HCT116 (cell line): ENCODE results near the gene FAM199X. TPM values are rescaled to one million over a fixed set of nuclear protein-coding genes. Genes with fewer than 3 reads are reported as not detected.

Experiments used
- ATAC-seq: fragments of 200-7000 bp; cut with Tn5 transposase; 2 replicates; pipeline ENCODE4 v1.9.1; 2020; ENCODE audit warnings: mild to moderate bottlenecking, moderate library complexity
- BruUV-seq: library from RNA; stranded (reverse); fragments of 400-500 nt; replicated peaks from 2 replicates; lab custom pipeline; 2021; lab: Mats Ljungman, UMichigan
- CTCF ChIA-PET: fragments of 300-600 bp; sonication (Branson Sonifier 250); formaldehyde crosslinking; loops from one replicate; lab custom pipeline; 2021; ENCODE audit warnings: antibody characterized with exemption; lab: Charles Lee
- POLR2A ChIA-PET: fragments of 300-600, 350-600 bp; sonication (Branson Sonifier 250); formaldehyde crosslinking; loops from one replicate; lab custom pipeline; 2021; ENCODE audit warnings: antibody characterized with exemption; lab: Charles Lee
- RAD21 ChIA-PET, 2 experiments: fragments of 300-600 bp; sonication (Branson Sonifier 250); formaldehyde crosslinking; loops; one replicate each; lab custom pipeline; 2023; ENCODE audit warnings: low total read pairs in 2 of 2; ENCODE audit not compliant: uncharacterized antibody in 2 of 2, unreplicated experiment in 2 of 2, low non-redundant PET in 1 of 2; lab: Charles Lee
- DNase-seq: peaks from one replicate; pipeline ENCODE4 v3.0.0-alpha.2; 2010; ENCODE audit warnings: low read depth, low spot score
- H2AFZ ChIP-seq: fragments of 200-600 bp; shearing (Covaris generic), sonication (generic); 2 replicates; pipeline ENCODE4 v1.6.1; 2017; ENCODE audit warnings: low read depth, mixed run types, mixed read lengths, antibody characterized with exemption, low read length; ENCODE audit not compliant: poor library complexity, severe bottlenecking
- H3K27ac ChIP-seq: 2 replicates; pipeline ENCODE4 v1.5.1; 2012; ENCODE audit warnings: low read depth, low read length
- H3K27me3 ChIP-seq: fragments of 200-600 bp; sonication (generic); 2 replicates; pipeline ENCODE4 v1.6.1; 2016; ENCODE audit warnings: mixed run types, low read length, mixed read lengths; ENCODE audit not compliant: insufficient read depth
- H3K36me3 ChIP-seq, 2 experiments: fragments of 200-500 bp in 1 of 2; fragments of 200-600 bp in 1 of 2; sonication (Bioruptor generic) in 1 of 2; sonication (generic) in 1 of 2; 2 replicates each; pipeline versions ENCODE4 v1.5.1 to v1.6.1; 2014 to 2016; ENCODE audit warnings: low read length in 2 of 2, inconsistent platforms in 1 of 2, mixed read lengths in 1 of 2, mixed run types in 1 of 2; ENCODE audit not compliant: insufficient read depth in 2 of 2, control insufficient read depth in 1 of 2
- H3K4me1 ChIP-seq, 2 experiments: fragments of 200-600 bp in 1 of 2; sonication (generic) in 1 of 2; 2 replicates each; pipeline versions ENCODE4 v1.5.1 to v1.6.1; 2012 to 2017; ENCODE audit warnings: low read length in 2 of 2, inconsistent platforms in 1 of 2, mild to moderate bottlenecking in 1 of 2, mixed read lengths in 1 of 2, mixed run types in 1 of 2, moderate library complexity in 1 of 2; ENCODE audit not compliant: insufficient read depth in 2 of 2, control insufficient read depth in 1 of 2
- H3K4me2 ChIP-seq: fragments of 200-600 bp; sonication (generic); 2 replicates; pipeline ENCODE4 v1.6.1; 2017; ENCODE audit warnings: mixed run types, low read length, mixed read lengths
- H3K4me3 ChIP-seq, 2 experiments: fragments of 200-600 bp in 1 of 2; sonication (generic) in 1 of 2; replicated peaks in 1 of 2; 2 replicates each; pipeline ENCODE4 v1.5.1; 2011 to 2016; ENCODE audit warnings: low read length in 2 of 2, control low read depth in 1 of 2, low read depth in 1 of 2, mild to moderate bottlenecking in 1 of 2, mixed read lengths in 1 of 2, mixed run types in 1 of 2
- H3K79me2 ChIP-seq: fragments of 200-600 bp; sonication (generic); 2 replicates; pipeline ENCODE4 v1.6.1; 2017; ENCODE audit warnings: mild to moderate bottlenecking, mixed run types, low read length, moderate library complexity, mixed read lengths; ENCODE audit not compliant: insufficient read depth
- H3K9ac ChIP-seq: fragments of 200-600 bp; sonication (generic); 2 replicates; pipeline ENCODE4 v1.6.1; 2016; ENCODE audit warnings: low read length, mixed read lengths
- H3K9me2 ChIP-seq: fragments of 200-600 bp; sonication (generic), shearing (Covaris generic); 2 replicates; pipeline ENCODE4 v1.6.1; 2017; ENCODE audit warnings: mixed run types, mild to moderate bottlenecking, moderate library complexity; ENCODE audit not compliant: insufficient read depth
- H3K9me3 ChIP-seq, 2 experiments: fragments of 200-500 bp in 1 of 2; fragments of 200-600 bp in 1 of 2; sonication (Bioruptor generic) in 1 of 2; sonication (generic) in 1 of 2; 2 replicates each; pipeline ENCODE4 v1.6.1; 2014 to 2017; ENCODE audit warnings: low read length in 2 of 2, mixed read lengths in 2 of 2, inconsistent platforms in 1 of 2, low read depth in 1 of 2, mild to moderate bottlenecking in 1 of 2, mixed run types in 1 of 2, moderate library complexity in 1 of 2; ENCODE audit not compliant: control insufficient read depth in 1 of 2, insufficient read depth in 1 of 2
- H4K20me1 ChIP-seq: fragments of 200-600 bp; sonication (generic), shearing (Covaris generic); 2 replicates; pipeline ENCODE4 v1.6.1; 2017; ENCODE audit warnings: mixed run types, mild to moderate bottlenecking, moderate library complexity; ENCODE audit not compliant: insufficient read depth
- EGR1 ChIP-seq: IDR thresholded peaks from 2 replicates; pipeline ENCODE4 v1.6.1; 2012; ENCODE audit warnings: low read depth
- EZH2 ChIP-seq: fragments of 200-600 bp; sonication (generic); IDR thresholded peaks from 2 replicates; pipeline ENCODE4 v1.6.1; 2017; ENCODE audit warnings: antibody characterized with exemption, mixed run types
- POLR2AphosphoS5 ChIP-seq: IDR thresholded peaks from 2 replicates; pipeline ENCODE4 v1.6.1; 2011; ENCODE audit warnings: mild to moderate bottlenecking, low read depth, low read length, moderate library complexity
- ZFX ChIP-seq: fragments of 450-650 bp; IDR thresholded peaks from 2 replicates; pipeline ENCODE4 v1.6.1; 2017
- ZNF274 ChIP-seq: fragments of 200-500 bp; sonication (Bioruptor generic); IDR thresholded peaks from 2 replicates; pipeline ENCODE4 v1.6.1; 2014; ENCODE audit warnings: mild to moderate bottlenecking, low read depth, low read length, inconsistent platforms
- intact Hi-C: fragments of 100-400 bp; cut with micrococcal nuclease; formaldehyde crosslinking; loops from 2 replicates; pipeline ENCODE4 v1.10.0; 2022
- total RNA-seq: library from RNA; stranded (reverse); gene quantifications from one replicate; pipeline ENCODE4 v1.2.1, GENCODE V29; 2021; ENCODE audit not compliant: unreplicated experiment
- TF ChIP-seq, protein P1 (sequence below): IDR thresholded peaks from 2 replicates; pipeline ENCODE4 v1.6.1; 2012
- TF ChIP-seq, protein P2 (sequence below), 3 experiments: fragments of 200-600 bp in 1 of 3; sonication (generic) in 1 of 3; IDR thresholded peaks in 2 of 3; conservative IDR thresholded peaks in 1 of 3; 2 replicates each; pipeline ENCODE4 v1.5.1; 2012 to 2017; ENCODE audit warnings: low read depth in 2 of 3, low read length in 2 of 3, antibody characterized with exemption in 1 of 3, borderline replicate concordance in 1 of 3, control low read depth in 1 of 3, mild to moderate bottlenecking in 1 of 3, mixed read lengths in 1 of 3, mixed run types in 1 of 3, moderate library complexity in 1 of 3; ENCODE audit not compliant: insufficient read depth in 1 of 3

FAM199X gene
- total RNA-seq, 1 experiment from 2014 or later = 21.1 TPM

DNA sequence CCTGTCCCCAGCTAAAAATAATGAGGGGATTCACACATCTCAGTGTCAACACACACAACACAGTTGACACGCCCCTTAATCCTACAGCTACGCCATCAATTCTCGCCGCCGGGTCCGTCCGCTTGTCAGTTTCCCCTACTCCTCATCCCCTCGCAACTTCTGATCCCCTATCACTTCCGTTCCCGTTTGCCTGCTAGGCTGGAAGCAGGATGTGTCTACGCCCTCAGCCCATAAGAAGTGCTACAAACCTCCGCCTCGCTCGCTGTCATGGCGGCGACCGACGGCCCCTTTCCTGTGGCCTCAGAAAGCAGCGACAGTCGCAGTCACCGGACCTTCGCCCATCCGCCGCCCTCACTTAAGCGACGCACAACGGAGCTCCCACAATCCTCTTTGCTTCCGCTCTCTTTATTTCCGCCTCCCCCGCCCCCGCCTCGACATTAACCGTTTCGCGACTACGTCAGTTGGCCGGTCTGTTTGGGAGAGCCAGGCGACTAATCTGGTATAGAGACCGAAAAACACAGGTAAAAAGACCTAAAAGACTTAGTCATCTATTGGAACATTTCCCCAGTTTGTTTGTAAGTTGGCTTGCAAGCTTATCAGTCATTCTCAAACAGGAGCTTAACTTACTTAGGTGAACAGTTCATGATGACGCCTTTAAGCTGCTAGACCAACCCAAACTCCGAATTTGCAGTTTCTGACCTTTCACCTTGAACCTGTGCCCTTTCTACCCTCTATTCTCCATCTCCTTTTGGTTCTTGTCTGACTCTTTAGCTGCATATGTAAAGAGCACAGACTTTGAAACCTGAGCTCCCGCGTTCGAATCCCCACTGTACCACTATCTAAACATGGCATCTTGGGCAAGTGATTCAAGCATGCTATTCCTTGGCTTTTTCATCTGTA lies 9.4 kb upstream of the FAM199X start, which contains the start of gene SLC25A53 (continued):
- TF ChIP-seq EGR1 (peak; percentile 94), EZH2 (no peak), ZNF274 (no peak), POLR2AphosphoS5 (no peak; the same call in 1 of the 2 replicates)
- TF ChIP-seq, protein P1, sequence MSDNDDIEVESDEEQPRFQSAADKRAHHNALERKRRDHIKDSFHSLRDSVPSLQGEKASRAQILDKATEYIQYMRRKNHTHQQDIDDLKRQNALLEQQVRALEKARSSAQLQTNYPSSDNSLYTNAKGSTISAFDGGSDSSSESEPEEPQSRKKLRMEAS = peak; percentile 38

DNA sequence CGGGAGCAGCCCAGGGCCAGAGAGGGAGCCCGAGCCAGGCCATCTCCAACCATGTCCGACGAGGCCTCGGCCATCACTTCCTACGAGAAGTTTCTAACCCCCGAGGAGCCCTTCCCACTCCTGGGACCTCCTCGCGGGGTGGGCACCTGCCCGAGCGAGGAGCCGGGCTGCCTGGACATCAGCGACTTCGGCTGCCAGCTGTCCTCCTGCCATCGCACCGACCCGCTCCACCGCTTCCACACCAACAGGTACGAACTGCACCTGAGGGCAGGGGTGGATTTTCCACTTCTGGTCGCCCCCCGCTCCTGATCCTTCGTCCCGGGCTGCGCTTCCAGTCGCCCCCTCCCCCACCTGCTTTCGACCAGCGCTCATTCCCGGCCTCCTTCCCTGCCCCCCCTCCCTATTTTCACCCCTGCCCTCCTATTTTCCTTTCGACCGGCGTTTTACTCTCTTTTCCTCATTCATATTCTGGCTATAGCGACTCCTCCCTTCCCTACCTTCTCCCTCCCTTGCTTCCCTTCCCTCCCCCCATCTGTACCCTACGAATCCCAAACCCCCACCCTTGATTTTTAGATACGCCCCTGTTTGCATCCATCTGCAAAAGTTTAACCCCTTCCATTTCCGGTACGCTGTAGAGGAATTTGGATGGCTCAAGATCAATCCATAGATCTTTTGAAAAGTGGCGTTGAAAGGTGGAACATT lies 633 bp downstream of the FAM199X start:
- Histone ChIP-seq H3K9me2 (no peaks in the 10 kb centered on the region), H2AFZ (no peak overlapping the region), H3K27me3 (no peaks in the 10 kb centered on the region), H3K4me1 (peaks cover 2 to 11% of the 10 kb centered on the region in 2 experiments; a peak in 1 of 4 replicates), H3K4me2 (peak overlapping the region; percentile 81), H3K27ac (peak overlapping the region; percentile 84), H3K79me2 (peaks cover 53% of the 10 kb centered on the region), H3K4me3 (peak overlapping the region; percentile 70 to 72), H3K9ac (peak overlapping the region; percentile 76), H4K20me1 (no peaks in the 10 kb centered on the region), H3K36me3 (no peaks in the 10 kb centered on the region), H3K9me3 (no peaks in the 10 kb centered on the region)
- intact Hi-C loops = no loop called here
- ATAC-seq = peak; percentile 7
- DNase-seq = no peak
- BruUV-seq = no TSS peak
- CTCF ChIA-PET = interaction anchor here (1.0 kb wide), 1 partner anchor 104 kb away, joined by 3 read pairs; no protein-coding TSS in a partner anchor
- RAD21 ChIA-PET = no interaction called here
- POLR2A ChIA-PET = interaction anchor here (0.6 to 1.7 kb wide), 2 partner anchors 10 to 799 kb away, joined by 4 to 7 read pairs; partner anchors contain the start of gene SLC25A53
- TF ChIP-seq, protein P2, sequence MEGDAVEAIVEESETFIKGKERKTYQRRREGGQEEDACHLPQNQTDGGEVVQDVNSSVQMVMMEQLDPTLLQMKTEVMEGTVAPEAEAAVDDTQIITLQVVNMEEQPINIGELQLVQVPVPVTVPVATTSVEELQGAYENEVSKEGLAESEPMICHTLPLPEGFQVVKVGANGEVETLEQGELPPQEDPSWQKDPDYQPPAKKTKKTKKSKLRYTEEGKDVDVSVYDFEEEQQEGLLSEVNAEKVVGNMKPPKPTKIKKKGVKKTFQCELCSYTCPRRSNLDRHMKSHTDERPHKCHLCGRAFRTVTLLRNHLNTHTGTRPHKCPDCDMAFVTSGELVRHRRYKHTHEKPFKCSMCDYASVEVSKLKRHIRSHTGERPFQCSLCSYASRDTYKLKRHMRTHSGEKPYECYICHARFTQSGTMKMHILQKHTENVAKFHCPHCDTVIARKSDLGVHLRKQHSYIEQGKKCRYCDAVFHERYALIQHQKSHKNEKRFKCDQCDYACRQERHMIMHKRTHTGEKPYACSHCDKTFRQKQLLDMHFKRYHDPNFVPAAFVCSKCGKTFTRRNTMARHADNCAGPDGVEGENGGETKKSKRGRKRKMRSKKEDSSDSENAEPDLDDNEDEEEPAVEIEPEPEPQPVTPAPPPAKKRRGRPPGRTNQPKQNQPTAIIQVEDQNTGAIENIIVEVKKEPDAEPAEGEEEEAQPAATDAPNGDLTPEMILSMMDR (IDR thresholded peaks at IDR 0.05 in 2 of 3, conservative IDR thresholded peaks at IDR 0.05 in 1 of 3; ENCODE audit: borderline replicate concordance in 1 of 3, insufficient read depth in 1 of 3, low read depth in 2 of 3, low read length in 2 of 3) = no peak
- peak; percentile 28; the same call in 1 of the 2 replicates for TF ChIP-seq ZFX
